GM19372 (cell line): ENCODE measurements around the gene ABHD14A.
A peak's percentile ranks its signal among the peaks of the same experiment; 100 is the strongest.

ENCODE experiments used
- ATAC-seq: cut with Tn5 transposase; IDR thresholded peaks from one replicate; pipeline ENCODE4 v1.9.1; 2021; ENCODE audit warnings: mild to moderate bottlenecking, low read depth, moderate library complexity; ENCODE audit not compliant: unreplicated experiment

The ABHD14A gene

DNA sequence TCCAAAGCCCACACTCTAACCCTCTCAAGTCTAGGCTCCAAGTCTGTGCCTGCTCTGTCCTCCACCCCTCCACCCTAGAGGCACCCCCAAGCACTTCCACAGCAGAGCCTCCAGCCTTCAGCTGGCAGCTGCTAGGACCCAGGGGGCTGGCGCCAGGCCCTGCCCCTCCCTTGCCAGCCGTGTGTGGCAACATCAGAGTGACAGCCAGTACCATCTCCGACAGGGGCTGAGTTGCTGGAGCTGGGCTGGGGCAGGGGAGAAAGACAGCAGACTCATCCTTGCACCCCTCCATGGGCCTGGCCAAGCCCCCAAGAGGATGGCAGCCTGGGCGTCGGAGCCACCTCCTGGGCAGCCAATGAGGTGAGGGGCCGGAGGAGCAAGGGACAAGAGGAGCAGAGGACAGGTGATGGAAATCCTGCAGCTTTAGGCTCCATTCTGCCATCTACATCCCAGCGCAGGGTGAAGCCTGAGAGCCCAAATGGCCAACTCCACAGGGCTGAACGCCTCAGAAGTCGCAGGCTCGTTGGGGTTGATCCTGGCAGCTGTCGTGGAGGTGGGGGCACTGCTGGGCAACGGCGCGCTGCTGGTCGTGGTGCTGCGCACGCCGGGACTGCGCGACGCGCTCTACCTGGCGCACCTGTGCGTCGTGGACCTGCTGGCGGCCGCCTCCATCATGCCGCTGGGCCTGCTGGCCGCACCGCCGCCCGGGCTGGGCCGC lies 19.5 kb upstream of the ABHD14A start, which contains the start of gene GPR62:
GPR62 (plus strand) TSS at position 207 of the 718 bp plus-strand sequence; CDS start at position 479, 272 bp downstream.
- ATAC-seq: no peak

DNA sequence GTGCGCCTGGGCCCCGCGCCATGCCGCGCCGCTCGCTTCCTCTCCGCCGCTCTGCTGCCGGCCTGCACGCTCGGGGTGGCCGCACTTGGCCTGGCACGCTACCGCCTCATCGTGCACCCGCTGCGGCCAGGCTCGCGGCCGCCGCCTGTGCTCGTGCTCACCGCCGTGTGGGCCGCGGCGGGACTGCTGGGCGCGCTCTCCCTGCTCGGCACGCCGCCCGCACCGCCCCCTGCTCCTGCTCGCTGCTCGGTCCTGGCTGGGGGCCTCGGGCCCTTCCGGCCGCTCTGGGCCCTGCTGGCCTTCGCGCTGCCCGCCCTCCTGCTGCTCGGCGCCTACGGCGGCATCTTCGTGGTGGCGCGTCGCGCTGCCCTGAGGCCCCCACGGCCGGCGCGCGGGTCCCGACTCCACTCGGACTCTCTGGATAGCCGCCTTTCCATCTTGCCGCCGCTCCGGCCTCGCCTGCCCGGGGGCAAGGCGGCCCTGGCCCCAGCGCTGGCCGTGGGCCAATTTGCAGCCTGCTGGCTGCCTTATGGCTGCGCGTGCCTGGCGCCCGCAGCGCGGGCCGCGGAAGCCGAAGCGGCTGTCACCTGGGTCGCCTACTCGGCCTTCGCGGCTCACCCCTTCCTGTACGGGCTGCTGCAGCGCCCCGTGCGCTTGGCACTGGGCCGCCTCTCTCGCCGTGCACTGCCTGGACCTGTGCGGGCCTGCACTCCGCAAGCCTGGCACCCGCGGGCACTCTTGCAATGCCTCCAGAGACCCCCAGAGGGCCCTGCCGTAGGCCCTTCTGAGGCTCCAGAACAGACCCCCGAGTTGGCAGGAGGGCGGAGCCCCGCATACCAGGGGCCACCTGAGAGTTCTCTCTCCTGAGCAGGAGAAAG lies 18.7 kb upstream of the ABHD14A start:
- ATAC-seq: peak; percentile 61

DNA sequence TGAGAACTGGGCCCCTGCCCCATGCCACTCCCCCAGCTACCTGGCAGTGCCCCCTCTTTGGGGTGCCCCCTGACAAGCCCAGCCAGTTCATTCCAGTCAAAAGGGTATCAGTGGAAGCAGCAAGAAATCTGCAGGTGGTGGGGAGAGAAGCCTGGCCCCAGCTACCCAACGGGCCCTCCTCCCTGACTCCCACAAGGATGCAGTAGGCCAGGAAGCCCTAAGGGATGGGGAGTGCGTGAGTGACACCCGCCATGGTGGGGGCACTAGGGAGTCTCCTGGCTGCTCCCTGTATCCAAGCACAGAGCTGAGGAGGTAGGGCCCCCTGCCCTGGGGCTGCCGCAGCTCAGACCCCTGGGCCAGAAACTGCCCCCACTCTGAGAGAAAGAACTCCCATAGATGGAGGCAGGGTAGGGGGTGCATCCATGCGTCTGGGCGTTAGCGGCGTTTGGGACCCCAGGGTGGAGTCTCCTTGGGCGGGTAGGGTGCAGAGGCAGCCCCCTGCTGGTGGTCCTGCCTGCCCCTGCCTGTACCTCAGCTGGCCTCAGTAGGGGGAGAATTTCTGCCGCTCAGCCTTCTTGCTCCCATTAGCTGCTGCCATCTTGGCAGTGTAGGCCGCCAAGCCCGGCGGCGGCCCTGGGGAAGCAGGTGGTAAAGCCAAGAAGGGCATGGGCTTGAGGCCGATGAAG lies 17.2 kb upstream of the ABHD14A start:
- ATAC-seq: no peak

DNA sequence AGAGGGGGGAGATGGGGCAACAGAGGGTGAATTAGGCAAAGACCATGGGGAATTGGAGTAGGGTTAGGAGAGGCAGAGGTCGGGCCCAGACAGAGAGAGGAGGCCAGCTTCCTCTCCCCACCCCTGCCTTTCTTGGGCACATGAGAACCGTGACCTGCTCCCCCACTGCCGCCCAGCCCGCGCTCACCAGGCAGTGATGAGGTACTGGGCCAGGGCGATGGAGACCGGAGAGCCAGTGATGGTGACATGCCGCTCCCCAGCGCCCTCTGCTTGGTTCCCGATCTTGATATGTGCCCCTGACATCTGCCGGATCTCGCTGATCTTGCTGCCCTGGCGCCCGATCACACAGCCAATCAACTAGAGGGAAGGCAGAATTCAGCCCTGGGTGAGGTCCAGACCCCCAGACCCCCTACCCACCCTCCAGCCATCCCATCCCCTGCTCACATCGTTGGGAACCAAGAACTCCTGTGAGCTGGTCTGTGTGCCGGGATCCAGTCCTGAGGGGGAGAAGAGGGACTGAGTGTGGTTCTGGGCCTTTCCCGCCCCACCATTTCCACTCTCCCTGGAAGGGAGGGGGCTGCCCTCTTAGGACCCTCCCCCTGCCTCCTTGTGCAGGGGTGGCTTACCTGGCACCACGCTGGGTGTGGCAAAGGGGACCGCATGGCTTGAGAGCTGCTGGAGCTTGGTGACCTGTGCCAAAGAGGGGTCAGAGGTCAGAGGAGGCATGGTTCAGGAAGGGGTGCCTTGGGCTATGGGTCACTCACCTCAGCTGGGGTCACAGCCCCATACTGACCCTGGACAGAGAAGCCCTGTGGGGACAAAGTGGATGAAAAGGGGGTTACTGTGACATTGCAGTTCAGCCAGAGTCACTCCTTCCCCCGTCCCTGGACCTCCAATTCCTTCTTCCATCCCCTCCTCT lies 16.0 kb upstream of the ABHD14A start:
- no peak for ATAC-seq

DNA sequence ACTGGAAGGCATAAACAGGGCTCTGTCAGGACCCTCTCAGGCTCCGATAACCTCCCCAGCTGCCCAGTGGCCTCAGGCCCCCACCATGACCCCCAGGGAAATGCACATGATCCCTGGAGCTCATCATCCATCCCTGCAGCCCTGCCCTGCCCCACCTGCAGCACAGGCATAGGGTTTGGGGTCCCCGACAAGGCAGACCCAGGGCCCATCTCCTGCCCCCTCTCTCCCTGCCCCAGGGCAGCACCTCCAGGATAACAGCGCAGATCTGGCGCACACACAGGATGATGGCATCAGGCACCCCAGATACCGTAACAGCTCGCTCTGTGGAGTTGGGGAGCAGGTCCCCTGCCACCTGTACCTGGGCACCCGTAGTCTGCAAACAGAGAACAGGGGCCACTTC lies 15.2 kb upstream of the ABHD14A start:
- ATAC-seq: no peak

DNA sequence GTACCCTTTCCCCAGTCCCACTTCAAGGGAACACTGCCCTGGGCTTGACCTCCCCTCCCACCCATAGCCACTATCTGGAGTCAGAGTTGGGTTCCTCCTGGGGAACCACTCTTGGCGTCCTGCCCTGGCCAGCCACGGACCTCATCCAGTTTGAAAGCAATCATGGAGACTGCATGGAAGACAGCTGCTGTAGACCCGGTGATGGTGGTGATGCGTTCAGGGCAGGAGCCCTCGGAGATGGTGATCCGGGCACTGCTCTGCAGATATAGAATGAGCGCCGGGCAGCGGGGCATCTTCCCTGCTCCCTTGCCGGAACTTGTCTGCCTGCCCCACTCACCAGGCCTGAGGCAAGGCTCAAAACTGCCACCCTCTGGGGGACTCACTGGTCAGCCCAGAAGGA lies 14.5 kb upstream of the ABHD14A start:
- ATAC-seq: no peak

DNA sequence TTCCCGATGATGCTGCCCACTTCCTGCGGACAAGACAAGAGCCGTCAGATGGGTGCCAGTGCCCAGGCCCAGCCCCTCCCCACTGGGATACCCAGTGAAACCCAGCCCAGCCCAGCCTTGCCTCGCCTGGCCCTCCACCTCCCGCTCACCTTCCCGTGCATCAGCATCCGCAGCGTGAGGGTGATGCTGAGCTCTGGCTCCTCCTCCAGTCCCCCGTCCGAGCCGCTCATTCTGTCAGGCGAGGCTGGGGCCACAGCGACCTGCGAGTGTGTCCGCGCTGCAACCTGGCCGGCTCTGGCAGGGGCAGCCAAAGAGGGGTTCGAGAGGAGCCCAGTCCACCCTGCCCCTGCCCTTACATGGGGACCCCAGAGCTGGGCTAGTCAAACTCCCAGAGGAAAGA lies 13.9 kb upstream of the ABHD14A start:
- no peak for ATAC-seq

DNA sequence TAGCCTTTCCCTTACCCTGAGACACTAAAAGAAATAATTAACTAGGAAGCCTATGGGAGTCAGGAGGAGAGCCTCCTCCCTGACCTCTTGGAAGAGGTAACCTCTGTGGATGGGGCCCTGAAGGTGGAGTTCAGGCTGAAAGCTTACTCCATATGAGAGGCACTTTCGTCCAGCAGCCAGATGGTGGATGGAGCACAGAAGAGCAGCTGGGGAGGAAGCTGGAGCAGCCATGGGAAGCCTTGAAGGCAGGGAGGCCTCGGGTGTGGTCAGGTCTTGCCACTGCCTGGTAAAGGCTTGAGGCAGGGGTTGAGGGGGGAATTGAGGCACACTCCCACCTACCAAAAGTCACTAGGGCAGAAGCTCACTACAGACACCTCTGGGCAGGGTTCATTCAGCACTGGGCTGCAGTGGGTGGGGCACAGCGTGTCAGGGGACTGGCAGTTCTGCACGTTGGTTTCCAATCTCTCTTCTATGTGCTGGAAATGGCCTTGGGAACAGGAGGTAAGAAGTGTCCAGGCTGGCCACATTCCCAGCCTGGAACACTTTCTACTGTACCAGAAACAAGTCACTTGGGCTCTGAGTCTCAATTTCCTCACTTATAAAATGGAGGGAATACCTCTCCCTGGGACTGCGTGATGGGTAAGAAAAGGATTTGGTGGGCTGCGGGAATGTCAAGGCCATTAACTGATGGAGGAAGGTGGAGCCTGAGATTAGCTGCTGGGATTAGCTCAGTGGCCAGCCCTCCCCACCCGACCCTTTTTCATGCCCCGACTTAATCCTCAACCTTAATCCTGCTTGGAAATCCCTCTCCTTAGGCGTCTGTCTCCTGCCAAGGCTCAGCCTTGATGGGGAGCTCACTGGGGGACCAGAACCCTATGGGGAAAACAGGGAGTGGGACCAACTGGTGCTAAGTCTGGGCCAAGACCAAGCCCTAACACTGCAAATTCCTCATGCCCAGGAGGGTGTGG lies 13.0 kb upstream of the ABHD14A start:
- ATAC-seq: no peak

DNA sequence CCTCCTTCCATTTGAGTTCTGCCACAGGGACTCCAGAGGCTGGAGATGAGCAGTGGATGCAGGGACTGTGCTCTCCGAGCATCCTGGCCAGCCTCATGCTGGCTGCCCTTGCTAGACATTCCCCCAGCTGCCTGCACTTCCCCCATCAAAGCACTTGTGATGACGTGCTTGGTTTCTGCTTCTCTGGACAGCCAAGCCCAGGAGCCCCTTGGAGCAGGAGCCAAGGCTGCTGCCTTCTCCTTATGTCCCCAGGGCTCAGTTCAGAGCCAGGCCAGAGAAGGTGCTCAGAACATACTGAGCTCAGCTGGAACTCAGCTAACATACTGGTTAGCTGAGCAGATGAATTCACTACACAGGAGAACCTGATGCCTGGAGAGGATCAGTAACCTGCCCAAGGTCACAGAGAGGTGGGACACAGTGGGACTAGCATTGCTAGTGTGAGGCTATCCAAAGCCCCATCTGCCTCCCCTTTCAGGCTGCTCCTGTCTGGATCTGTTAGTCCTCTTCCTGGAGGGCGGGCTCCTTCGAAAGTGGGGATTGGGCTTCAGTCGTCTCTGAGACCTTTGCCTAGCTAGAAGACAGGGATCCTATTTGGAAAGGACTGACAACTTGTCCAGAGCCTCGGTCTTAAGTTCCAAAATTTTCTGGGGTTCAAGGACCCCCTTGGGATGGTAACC lies 11.9 kb upstream of the ABHD14A start:
- ATAC-seq: no peak

DNA sequence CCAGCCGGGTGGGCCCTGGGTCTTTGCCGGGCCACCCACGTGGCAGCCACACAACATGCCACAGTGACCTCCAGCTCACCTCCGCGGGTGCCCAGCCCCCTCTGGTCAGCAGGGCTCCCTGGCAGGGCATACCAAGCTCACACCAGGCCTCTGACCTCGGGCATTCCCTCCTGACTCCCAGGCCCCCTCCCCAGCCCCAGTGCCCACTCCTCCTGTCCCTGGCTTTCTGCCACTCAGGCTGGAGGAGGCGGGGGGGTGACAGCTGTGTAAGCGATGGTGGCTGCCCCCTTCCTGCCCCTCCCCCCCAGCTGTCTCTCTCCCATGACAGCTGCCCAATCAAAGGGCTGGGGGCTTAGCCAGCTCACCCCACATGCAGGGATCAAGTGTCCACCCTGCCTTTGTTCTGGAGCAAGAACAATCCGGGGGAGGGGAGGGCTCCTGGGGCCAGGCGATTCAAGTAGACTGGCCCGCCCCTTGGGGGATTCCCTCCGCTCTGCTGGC lies 10.9 kb upstream of the ABHD14A start:
- ATAC-seq: no peak

DNA sequence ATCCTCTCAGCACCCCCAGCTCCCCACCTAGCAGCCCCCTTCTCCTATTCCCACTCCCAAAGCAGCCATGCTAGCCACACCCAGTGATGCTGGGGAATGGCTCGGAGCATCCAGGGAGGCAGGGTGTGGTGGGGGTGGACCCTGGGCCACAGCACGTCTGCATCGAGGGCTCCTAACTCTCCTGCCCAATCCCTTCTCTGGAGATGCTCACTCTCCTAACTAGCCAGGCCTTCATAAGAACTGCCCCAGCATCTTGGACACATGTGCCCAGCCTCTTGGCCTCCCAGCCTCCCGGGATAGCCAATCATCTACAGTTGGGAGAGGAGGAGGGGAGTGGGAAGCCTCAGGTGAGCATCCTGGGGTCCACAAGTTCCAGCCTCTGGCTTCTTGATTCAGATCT lies 10.3 kb upstream of the ABHD14A start:
- no peak for ATAC-seq

DNA sequence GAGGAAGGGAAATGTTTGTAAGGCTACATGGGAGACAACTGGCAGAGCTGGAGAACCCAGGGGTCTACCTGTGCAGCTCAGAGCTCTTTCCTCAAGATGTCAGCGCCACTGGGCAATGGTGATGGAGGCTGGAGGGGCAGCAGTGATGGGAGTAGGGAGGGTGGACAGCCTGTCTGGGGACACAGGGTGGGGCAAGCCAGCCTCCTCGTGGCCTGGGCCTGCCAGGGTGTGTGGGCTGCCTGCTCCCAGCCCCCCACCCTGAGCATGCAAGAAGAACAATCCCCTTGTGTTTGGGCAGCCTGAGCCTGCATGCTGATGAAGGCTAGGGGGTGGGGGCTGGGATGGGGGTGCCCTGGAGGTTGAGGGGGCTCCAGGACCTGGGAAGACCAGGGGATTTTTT lies 8.8 kb upstream of the ABHD14A start:
- no peak for ATAC-seq

DNA sequence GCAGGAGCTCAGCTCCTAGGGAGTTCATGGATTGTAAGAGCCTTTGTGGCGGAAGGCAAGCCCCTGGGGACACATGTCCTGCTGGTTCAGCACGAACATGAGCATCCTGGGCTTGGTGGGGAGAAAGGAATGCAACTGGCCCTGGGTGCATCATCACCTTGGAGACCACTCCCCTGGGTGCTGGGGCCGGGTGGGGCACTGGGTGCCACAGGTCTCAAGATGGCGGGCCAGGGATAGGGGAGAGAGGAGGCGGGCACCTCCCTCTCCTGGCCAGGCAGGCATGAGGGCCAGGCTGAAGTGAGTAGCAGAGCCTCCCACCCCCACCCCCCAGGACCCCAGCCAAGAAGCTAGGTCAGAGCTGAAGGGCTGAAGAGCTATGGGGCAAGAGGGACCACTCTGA lies 8.4 kb upstream of the ABHD14A start:
- no peak for ATAC-seq

DNA sequence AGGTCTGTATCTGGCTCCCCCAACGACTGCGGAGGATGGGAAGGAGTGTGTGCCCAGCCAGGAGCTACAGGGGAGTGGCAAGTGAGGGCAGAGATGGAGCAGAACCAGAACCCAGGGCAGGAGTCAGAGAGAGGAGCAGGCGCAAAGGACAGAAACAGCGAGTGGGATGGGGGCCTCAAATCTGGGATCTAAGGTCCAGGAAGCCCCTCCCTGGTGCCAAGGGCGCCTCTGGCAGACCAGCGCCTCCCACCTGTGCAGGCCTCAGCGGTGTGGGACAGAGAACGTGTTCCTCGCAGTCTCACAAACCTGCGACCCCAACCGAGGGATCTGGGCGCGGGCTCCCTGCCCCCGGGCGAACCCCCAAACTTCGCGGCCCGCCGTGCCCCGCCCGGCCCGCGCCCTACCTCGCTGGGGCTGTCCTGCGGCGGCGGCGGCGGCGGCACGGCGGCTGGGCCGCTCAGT lies 7.9 kb upstream of the ABHD14A start:
- ATAC-seq: no peak

DNA sequence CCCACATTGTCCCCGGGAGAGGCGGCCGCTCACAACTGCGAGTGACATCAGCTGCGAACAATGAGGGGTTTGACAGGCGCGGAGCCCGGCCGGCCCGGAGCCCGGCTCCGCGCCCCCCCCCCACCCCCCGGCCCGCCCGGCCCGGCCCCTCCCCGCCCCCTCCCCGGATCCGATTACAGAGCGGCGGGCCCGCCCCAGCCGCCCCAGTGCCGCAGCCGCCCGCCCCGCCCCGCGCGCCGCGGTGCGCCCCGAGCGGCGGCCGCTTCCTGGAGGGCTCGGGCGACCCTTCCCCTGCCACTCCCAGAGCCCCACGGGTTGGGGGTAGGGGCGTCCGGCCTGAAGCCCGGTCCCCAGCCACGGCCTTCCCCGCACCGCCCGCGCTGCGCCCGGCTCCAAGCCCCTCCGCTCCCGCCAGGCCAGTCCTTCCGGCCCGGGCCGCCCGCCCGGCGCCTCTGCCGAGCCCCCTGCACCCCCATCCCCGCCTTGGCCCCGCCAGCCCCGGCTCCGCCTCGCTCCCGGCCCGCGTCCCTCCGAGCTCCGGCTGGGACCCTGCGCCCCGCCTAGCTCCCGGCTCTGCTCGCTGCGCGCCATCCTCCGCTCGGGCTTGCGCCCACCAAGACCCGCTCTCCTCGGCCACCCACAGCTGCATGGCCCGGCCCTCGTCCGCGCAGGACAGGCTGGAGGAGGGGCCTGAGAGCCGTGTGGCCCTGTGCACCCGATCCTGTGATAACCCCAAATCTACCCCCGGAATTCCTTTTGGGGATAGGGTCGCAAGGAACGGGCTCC lies 7.3 kb upstream of the ABHD14A start, which contains the start of gene PCBP4:
PCBP4 (minus strand) TSS at position 71 of the 786 bp plus-strand sequence. CDS start 6,214 bp downstream, outside the sequence.
- peak; percentile 60 for ATAC-seq

DNA sequence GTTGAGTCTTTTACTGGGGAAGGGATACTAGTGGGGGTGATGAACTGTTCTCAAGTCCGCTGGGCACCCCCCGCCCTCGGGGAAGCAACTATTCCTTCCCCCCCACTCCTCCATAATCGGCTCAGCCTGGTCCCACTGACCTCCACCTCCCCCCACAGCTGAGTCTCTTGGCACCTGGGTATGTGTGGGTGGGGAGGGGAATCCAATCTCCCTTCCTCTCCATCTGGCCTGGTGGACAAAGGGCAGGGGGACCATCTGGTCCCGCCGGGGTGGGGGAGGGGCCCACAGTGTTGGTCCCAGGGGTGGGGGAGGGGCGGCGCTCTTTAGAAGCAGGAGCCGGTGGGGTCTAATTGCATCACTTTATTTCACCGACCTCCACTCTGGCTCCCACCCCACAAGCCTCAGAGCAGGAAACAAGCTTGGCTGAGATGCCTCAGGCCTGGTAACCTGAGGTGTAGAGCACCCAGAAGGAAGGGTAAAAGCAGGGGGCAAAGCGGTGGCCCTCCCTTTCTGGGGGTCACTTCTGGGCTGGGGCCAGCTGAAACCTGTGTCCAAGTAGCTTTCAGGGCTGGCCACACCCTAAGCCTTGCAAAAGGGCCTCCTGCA lies 6.6 kb upstream of the ABHD14A start:
- ATAC-seq: no peak
